Activated CD4-positive, alpha-beta T cell treated with anti-CD3 and anti-CD28 coated beads for 36 hours (primary cell): ENCODE data around the gene CBARP. TPM values are rescaled to one million over a fixed set of nuclear protein-coding genes. Genes with fewer than 3 reads are reported as not detected.
A peak's percentile ranks its signal among the peaks of the same experiment; 100 is the strongest.

Experiments
- ATAC-seq: fragments of 200-7000 bp; cut with Tn5 transposase; one replicate; pipeline ENCODE4 v1.10.0; 2021; ENCODE audit warnings: mild to moderate bottlenecking, moderate library complexity
- CTCF ChIA-PET: fragments of 350-600 bp; sonication (Branson Sonifier 250); formaldehyde crosslinking; loops from one replicate; lab custom pipeline; 2021; ENCODE audit warnings: antibody characterized with exemption; lab: Charles Lee
- POLR2A ChIA-PET: fragments of 350-600 bp; sonication (Branson Sonifier 250); formaldehyde crosslinking; loops from one replicate; lab custom pipeline; 2021; ENCODE audit warnings: antibody characterized with exemption, inconsistent platforms; lab: Charles Lee
- DNase-seq: peaks from one replicate; pipeline ENCODE4 v3.0.0-alpha.2; 2020
- H3K27ac Mint-ChIP-seq: one replicate; pipeline ENCODE4 v1.8.0; 2021; ENCODE audit warnings: mixed read lengths
- H3K27me3 Mint-ChIP-seq: one replicate; pipeline ENCODE4 v1.8.0; 2021; ENCODE audit warnings: mixed read lengths
- H3K36me3 Mint-ChIP-seq: one replicate; pipeline ENCODE4 v1.8.0; 2021; ENCODE audit warnings: low read depth, mixed read lengths
- H3K4me1 Mint-ChIP-seq: one replicate; pipeline ENCODE4 v1.8.0; 2021; ENCODE audit warnings: mixed read lengths
- H3K4me3 Mint-ChIP-seq: one replicate; pipeline ENCODE4 v1.8.0; 2021; ENCODE audit warnings: mild to moderate bottlenecking, moderate library complexity, mixed read lengths
- H3K9me3 Mint-ChIP-seq: one replicate; pipeline ENCODE4 v1.8.0; 2021; ENCODE audit warnings: low read depth, mixed read lengths
- intact Hi-C, 2 experiments: fragments of 100-400 bp; cut with DNase I in 1 of 2; cut with micrococcal nuclease in 1 of 2; formaldehyde crosslinking; loops; one replicate each; pipeline versions ENCODE4 v1.14.2 to v1.15.1; 2022 to 2024; cut with DNase I, micrococcal nuclease
- total RNA-seq, 2 experiments: library from RNA; stranded (reverse); gene quantifications; one replicate each; pipeline ENCODE4 v1.2.3, GENCODE V29; 2021

CBARP gene, protein sequence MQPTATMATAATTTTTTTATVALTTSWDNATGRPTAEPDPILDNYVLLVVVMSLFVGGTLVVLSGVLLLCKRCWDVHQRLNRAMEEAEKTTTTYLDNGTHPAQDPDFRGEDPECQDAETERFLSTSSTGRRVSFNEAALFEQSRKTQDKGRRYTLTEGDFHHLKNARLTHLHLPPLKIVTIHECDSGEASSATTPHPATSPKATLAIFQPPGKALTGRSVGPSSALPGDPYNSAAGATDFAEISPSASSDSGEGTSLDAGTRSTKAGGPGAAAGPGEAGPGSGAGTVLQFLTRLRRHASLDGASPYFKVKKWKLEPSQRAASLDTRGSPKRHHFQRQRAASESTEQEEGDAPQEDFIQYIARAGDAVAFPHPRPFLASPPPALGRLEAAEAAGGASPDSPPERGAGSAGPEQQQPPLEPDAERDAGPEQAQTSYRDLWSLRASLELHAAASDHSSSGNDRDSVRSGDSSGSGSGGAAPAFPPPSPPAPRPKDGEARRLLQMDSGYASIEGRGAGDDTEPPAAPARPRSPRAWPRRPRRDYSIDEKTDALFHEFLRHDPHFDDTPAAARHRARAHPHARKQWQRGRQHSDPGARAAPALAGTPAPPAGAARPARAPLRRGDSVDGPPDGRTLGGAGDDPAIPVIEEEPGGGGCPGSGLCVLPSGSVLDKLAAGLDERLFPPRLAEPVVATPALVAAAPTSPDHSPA
- total RNA-seq: 1 to 10 TPM in 1 of 2 experiments, under 1 TPM in 1; 0.82 to 1.1 TPM

DNA sequence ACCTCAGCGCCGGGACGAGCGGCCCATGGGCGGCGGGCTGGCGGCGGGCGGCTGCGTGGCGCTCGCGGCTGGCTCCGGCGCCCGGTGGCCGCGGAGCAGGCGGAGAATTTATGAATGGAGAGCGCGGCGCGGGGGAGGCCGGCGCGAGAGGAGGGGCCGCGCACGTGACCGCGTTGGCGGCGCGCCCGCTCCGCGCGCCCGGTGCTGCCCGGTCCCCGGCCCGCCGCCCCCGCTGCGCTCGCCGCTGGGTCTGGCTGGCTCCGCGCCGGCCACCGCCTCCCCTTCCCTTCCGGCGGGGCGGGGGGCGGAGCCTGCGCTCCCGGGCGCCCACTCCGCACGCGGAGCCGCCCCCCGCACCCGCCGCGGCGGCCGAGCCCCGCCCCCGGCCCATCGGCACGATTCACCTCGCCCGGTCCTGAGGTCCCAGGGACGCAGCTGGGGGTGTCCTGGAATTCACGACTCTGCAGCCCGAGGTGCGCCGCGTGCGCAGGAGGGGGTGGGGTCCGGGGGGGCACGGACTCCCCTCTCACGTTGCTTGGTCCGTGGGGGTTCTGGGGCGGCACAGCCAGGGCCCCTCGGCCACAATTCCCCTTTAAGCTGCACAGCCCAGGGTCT lies at the start of gene CBARP:
CBARP (minus strand) TSS at position 252 of the 615 bp plus-strand sequence. CDS start 1,905 bp downstream, outside the sequence.
- Mint-ChIP-seq H3K27me3 (peaks cover 6% of the 10 kb centered on the region), H3K4me1 (peaks cover 27% of the 10 kb centered on the region), H3K9me3 (no peaks in the 10 kb centered on the region), H3K36me3 (no peaks in the 10 kb centered on the region), H3K27ac (no peak within 1 kb of the TSS), H3K4me3 (peak within 1 kb of the TSS; percentile 54)
- intact Hi-C loops: no loop called here
- ChIA-PET POLR2A (interaction anchor here (1.0 kb wide), 1 partner anchor 216 kb away, joined by 4 read pairs; no protein-coding TSS in a partner anchor), CTCF (interaction anchor here (0.5 to 1.1 kb wide), 2 partner anchors 44 to 254 kb away, joined by 3 to 6 read pairs; partner anchors contain the start of gene WDR18)
- ATAC-seq (no peak), DNase-seq (peak; percentile 51)

DNA sequence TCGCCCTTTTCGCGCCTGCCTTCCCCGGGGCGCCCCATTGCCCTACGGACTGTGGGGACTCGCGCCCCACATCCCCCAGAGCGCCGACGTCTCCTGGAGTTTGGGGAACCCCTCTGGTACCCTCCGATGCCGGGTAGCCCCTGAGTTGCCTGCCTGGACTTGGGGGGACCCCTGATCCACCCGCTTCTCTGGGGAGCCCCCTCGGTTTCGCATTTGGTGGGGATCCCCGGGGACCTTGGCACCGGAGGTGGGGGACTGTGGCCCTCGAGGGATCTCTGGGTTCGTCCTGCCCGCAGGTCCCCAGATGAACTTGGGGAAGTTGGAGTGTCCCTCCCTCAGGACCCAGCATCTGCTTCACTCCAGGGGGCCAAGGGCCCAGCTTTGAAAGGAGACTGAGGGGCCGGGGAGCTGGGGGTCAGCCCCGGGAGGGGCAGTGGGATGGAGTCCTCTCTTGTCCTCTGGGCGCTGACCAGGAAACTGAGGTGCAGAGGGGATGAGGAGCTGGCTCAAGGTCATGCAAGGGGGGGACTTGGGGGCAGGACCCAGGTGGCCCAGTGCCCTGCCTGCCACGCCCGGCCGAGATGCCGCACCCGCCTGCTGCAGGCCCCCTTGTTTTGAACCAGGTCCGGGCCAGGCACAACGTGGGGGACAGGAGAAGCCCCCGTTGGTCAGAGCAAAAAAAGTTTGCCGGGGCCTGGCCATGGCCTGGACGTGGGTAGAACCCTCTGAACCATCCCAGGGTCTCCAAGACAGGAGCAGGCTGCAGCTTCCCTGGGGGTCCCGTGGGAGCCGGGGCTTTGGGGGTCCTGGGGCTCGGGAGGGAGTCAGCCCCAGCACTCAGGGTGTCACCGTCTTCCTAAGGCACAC lies 48.9 kb upstream of the CBARP start:
- Mint-ChIP-seq H3K4me3 (no peak overlapping the region), H3K36me3 (no peaks in the 10 kb centered on the region), H3K9me3 (no peaks in the 10 kb centered on the region), H3K4me1 (peaks cover 2% of the 10 kb centered on the region), H3K27me3 (peaks cover 17% of the 10 kb centered on the region), H3K27ac (no peak overlapping the region)
- ATAC-seq (no peak), DNase-seq (no peak)
- POLR2A ChIA-PET: no interaction called here
- intact Hi-C loops: no loop called here
- CTCF ChIA-PET: interaction anchor here (0.6 to 1.2 kb wide), 3 partner anchors 9 to 42 kb away, joined by 3 to 5 read pairs (median 3); no protein-coding TSS in a partner anchor

DNA sequence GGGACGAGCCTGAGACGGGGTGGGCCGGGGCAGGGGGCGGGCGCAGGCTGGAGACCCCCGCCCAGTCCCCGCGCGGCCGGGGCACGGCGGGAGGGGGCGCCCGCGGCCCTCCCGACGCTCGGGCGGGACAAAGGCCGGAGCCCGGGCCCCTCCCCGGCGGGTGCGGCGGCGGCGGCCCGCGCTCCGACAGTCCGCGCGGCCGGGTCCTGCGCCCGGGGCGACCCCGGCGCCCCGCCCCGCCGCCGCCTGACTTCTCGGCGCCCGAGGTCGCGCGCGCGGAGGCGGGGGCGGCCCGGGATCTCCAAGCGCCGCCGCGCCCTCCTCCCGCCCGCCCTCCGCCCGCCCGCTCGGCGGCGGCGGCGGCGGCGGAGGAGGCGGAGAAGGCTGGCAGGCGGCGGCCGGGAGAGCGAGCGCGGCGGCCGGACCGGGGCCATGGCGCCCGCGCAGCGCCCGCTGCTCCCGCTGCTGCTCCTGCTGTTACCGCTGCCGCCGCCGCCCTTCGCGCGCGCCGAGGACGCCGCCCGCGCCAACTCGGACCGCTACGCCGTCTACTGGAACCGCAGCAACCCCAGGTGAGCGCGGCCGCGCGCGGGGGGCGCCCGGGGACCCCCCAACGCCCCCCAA lies 48.0 kb upstream of the CBARP start, which contains the start of gene EFNA2:
EFNA2 (plus strand) TSS at position 137 of the 624 bp plus-strand sequence; CDS start at position 433, 296 bp downstream.
- intact Hi-C loops: no loop called here
- POLR2A ChIA-PET: no interaction called here
- H3K27me3 Mint-ChIP-seq: peaks cover 17% of the 10 kb centered on the region
- no peak for ATAC-seq
- H3K4me3 Mint-ChIP-seq: peak within 1 kb of the TSS; percentile 18
- no peak within 1 kb of the TSS for H3K27ac Mint-ChIP-seq
- CTCF ChIA-PET: interaction anchor here (1.1 kb wide), 1 partner anchor 41 kb away, joined by 5 read pairs; no protein-coding TSS in a partner anchor
- peaks cover 2% of the 10 kb centered on the region for H3K4me1 Mint-ChIP-seq
- no peaks in the 10 kb centered on the region for H3K9me3 Mint-ChIP-seq
- peak; percentile 14 for DNase-seq
- H3K36me3 Mint-ChIP-seq: no peaks in the 10 kb centered on the region

DNA sequence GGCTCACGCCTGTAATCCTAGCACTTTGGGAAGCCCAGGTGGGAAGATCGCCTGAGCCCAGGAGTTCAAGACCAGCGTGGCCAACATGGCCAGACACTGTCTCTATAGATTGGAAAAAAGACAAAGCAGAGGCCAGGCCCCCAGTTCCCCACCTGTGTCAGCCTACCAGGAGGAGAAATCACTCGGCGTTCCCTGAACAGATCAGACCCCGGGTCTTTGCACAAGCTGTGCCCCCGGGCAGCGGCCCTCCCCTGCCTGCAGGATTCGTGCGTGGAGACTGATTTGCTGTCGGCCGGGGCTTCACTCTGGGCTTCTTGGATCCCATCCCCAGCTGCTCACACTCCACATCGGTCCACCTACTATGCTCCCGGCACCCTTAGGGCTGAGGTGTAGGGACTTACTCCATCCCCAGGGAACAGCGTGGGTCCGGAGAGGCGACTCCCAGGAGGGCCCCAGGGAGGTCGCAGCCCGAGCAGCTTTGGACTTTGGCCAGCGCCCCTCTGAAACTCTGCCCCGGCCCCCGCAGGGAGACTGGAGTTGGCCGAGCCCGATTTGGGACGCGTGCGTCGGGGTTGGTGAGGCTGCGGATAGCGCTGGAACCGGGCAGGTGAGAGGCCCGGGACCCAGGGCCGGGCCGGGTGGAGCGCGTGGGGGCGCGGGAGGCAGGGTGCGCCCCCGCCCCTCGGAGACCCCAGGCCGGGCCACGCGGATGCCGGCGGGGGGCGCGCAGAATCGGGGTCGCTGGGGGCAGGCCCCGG lies 47.4 kb upstream of the CBARP start:
- peaks cover 17% of the 10 kb centered on the region for H3K27me3 Mint-ChIP-seq
- CTCF ChIA-PET: interaction anchor here (0.7 kb wide), 1 partner anchor 74 kb away, joined by 3 read pairs; no protein-coding TSS in a partner anchor
- DNase-seq (no peak), ATAC-seq (no peak)
- no peaks in the 10 kb centered on the region for H3K9me3 Mint-ChIP-seq
- no peak overlapping the region for H3K27ac Mint-ChIP-seq
- H3K36me3 Mint-ChIP-seq: peaks cover 4% of the 10 kb centered on the region
- intact Hi-C loops: no loop called here
- peak overlapping the region; percentile 18 for H3K4me3 Mint-ChIP-seq
- peaks cover 2% of the 10 kb centered on the region for H3K4me1 Mint-ChIP-seq
- POLR2A ChIA-PET: no interaction called here

DNA sequence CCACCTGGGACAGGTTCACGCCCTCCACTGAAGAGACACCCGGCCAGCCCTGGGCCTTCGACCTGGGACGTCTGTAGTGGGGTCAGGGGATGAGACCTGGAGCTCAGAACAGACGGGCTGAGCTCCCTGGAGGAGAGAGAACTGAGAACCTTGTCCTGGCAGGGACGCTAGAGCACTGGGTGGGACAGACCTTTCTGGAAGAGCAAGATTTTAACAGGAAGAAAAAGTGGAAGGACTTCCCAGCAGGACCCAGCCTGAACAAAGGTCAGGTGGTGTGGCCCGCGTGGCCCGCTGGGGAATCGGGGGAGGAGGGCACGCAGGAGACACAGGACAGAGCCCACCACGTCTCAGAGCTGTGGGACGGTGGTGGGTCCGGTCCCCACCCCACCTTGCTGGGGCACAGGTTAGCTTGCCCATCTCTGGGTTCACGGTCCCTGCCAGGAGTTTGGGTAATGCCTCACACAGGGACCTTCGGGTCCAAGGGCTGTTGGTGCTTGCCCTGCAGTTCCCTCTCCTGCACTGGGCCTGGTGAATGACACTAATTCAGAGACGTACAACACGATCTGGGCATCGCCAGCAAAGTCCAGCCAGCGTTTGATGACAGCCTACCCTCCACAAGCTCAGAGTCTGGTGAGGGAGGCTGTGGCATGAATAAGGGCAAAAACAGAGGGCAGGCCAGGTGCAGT lies 46.6 kb upstream of the CBARP start:
- Mint-ChIP-seq H3K36me3 (peaks cover 10% of the 10 kb centered on the region), H3K4me3 (peak overlapping the region; percentile 18), H3K4me1 (peaks cover 8% of the 10 kb centered on the region), H3K9me3 (no peaks in the 10 kb centered on the region), H3K27me3 (peaks cover 17% of the 10 kb centered on the region), H3K27ac (no peak overlapping the region)
- DNase-seq (no peak), ATAC-seq (no peak)
- ChIA-PET CTCF (interaction anchor here (0.7 kb wide), 1 partner anchor 73 kb away, joined by 3 read pairs; no protein-coding TSS in a partner anchor), POLR2A (no interaction called here)
- intact Hi-C loops: no loop called here

DNA sequence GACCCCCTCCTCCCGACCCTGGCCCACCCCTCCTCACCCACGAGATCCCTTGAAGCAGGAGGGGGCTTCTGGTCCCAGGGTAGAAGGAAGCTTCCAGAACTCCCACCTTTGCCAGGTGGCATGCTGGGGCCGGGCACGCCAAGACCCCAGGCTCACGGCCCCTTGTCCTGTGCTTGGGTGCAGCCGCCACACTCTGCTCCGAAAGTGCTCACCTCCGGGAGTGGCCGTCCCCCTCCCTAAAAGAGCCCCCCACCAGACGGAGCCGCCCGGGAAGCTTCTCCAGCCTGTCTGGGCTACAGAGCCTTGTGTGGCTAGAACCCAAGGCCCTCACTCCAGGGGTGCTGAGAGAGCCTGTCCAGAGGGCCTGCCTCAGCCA lies 46.1 kb upstream of the CBARP start:
- CTCF ChIA-PET: no interaction called here
- H3K27ac Mint-ChIP-seq: no peak overlapping the region
- ATAC-seq: no peak

DNA sequence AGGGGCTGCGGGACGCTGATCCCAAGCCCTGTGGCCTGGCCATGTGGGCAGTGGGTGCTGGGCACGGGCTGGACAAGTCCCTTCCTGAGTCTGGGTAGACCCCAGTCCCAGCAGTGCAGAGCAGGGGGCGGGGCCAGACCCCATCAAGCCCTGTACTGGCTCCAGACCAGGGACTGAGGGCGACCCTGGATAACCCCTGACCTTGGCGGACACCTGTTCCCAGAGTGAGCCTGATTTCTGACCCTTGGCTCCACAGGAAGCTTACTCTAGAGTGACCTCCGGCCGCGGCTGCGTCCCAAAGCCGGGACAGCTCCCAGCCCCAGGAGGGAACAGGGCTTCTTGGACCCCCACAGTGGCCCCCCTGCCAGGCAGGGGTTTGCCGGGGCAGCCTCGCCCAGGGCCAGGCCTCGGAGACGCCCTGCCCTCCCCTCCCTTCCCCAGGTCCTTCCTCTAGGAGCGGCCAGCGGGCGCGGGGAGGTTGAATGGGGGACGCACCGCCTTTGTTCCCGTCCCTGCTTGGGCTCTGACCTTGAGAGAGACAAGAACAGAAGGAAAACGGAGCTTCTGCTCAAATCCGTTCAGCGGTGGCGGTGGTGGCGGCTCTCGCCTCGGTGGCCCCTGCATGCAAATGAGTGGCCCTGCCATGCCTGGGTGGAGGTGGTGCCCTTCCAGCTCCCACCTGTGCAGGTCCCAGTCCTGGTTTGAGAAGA lies 45.6 kb upstream of the CBARP start:
- DNase-seq (no peak), ATAC-seq (no peak)
- peaks cover 13% of the 10 kb centered on the region for H3K36me3 Mint-ChIP-seq
- H3K4me3 Mint-ChIP-seq: no peak overlapping the region
- H3K9me3 Mint-ChIP-seq: no peaks in the 10 kb centered on the region
- H3K27ac Mint-ChIP-seq: no peak overlapping the region
- peaks cover 17% of the 10 kb centered on the region for H3K27me3 Mint-ChIP-seq
- peaks cover 8% of the 10 kb centered on the region for H3K4me1 Mint-ChIP-seq
- CTCF ChIA-PET: no interaction called here
- intact Hi-C loops: no loop called here
- POLR2A ChIA-PET: no interaction called here

More for the DNA sequence above, 46.1 kb upstream of the CBARP start:
- Mint-ChIP-seq H3K9me3 (no peaks in the 10 kb centered on the region), H3K4me3 (no peak overlapping the region), H3K36me3 (peaks cover 10% of the 10 kb centered on the region), H3K4me1 (peaks cover 8% of the 10 kb centered on the region), H3K27me3 (peaks cover 17% of the 10 kb centered on the region)
- intact Hi-C loops: no loop called here
- no peak for DNase-seq
- POLR2A ChIA-PET: no interaction called here

DNA sequence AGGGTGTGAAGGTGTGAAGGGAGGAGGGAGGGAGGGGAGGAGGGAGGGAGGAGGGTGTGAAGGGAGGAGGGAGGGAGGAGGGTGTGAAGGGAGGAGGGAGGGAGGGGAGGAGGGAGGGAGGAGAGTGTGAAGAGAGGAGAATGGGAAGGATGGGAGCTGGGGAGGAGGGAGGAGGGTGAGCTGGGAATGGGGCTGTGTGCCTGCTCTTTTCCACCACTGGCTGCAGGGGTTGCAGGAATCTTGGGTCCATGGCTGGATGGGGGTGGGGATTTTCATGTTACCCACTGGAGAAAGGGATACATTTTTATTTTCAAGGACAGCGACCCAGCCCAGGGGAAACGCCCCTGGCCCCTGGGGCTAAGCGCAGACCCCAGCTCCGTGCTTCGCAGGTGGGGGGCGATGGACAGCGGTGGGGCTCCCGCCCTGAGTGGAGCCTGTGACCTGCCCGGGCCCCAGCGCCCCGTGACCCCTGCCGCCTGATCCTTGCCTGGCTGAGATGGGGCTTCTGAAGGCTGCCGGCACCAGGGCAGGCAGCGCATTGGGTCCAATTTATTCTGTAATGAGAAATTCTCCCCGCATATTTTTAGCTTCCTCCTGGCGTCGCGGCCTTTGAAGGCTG lies 44.9 kb upstream of the CBARP start:
- H3K9me3 Mint-ChIP-seq: no peaks in the 10 kb centered on the region
- no peak overlapping the region for H3K27ac Mint-ChIP-seq
- peaks cover 17% of the 10 kb centered on the region for H3K27me3 Mint-ChIP-seq
- ChIA-PET CTCF (no interaction called here), POLR2A (no interaction called here)
- intact Hi-C loops: no loop called here
- ATAC-seq: no peak
- no peak for DNase-seq
- peaks cover 13% of the 10 kb centered on the region for H3K4me1 Mint-ChIP-seq
- no peak overlapping the region for H3K4me3 Mint-ChIP-seq
- H3K36me3 Mint-ChIP-seq: peaks cover 18% of the 10 kb centered on the region
